HEK293T (cell line): Measurements from ENCODE around the gene COL23A1.

Experiments used
- ARNT ChIP-seq: fragments of 450-650 bp; IDR thresholded peaks from 2 replicates; pipeline ENCODE4 v1.6.1; 2017; ENCODE audit warnings: mild to moderate bottlenecking
- BHLHE40 ChIP-seq: fragments of 450-650 bp; IDR thresholded peaks from 2 replicates; pipeline ENCODE4 v1.6.1; 2016; ENCODE audit warnings: mild to moderate bottlenecking, moderate library complexity, borderline replicate concordance
- CTBP1 ChIP-seq: fragments of 450-650 bp; IDR thresholded peaks from 2 replicates; pipeline ENCODE4 v1.6.1; 2016; ENCODE audit warnings: borderline replicate concordance
- FOXM1 ChIP-seq: fragments of 450-650 bp; IDR thresholded peaks from 2 replicates; pipeline ENCODE4 v1.6.1; 2017; ENCODE audit warnings: mild to moderate bottlenecking, borderline replicate concordance
- HDGF ChIP-seq: fragments of 450-650 bp; IDR thresholded peaks from 2 replicates; pipeline ENCODE4 v1.6.1; 2017; ENCODE audit warnings: antibody characterized with exemption, borderline replicate concordance
- PKNOX1 ChIP-seq: fragments of 450-650 bp; IDR thresholded peaks from 2 replicates; pipeline ENCODE4 v1.6.1; 2016
- SP1 ChIP-seq: fragments of 450-650 bp; IDR thresholded peaks from 2 replicates; pipeline ENCODE4 v1.6.1; 2017
- SUZ12 ChIP-seq: fragments of 450-650 bp; IDR thresholded peaks from 2 replicates; pipeline ENCODE4 v1.6.1; 2016; ENCODE audit warnings: mild to moderate bottlenecking
- TARDBP ChIP-seq: fragments of 450-650 bp; IDR thresholded peaks from 2 replicates; pipeline ENCODE4 v1.6.1; 2016

- TF ChIP-seq SP1, result no peak
- no peak for TF ChIP-seq ARNT
- TF ChIP-seq TARDBP, result no peak
- TF ChIP-seq BHLHE40, result no peak
- TF ChIP-seq HDGF, result no peak
- no peak for TF ChIP-seq SUZ12
- no peak for TF ChIP-seq FOXM1
- TF ChIP-seq PKNOX1, result no peak
- no peak for TF ChIP-seq CTBP1
Measured at GRCh38 chr5:178468196-178468685, 122.0 kb downstream of the COL23A1 start.
